Measurements from ENCODE around the gene SCP2.
"Not testable (repeated sequence)": the region's sequence is repeated elsewhere in the genome, so short reads cannot be mapped to it uniquely, and the experiment has no call there.

Gene SCP2

GRCh38 chr1:52917156-52917555 is 9.9 kb upstream of the SCP2 start:
- DNase-seq = no peak

- no peak for DNase-seq
Measured at GRCh38 chr1:52917581-52917980, 9.5 kb upstream of the SCP2 start.

DNA sequence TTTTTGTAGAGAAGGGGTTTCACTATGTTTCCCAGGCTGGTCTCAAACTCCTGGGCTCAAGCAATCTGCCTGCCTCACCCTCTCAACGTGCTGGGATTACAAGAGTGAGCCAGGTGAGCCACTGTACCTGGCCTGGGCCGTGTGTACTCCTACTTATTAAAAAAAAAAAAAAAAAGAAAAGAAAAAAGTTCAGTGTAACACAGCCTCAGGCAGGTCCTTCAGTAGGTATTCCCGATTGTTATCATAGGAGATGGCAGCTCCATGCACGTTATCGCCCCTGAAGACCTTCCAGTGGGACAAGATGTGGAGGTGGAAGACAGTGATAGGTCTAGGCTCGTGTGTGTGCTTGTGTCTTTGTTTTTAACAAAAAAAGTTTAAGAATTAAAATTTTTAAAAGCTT is 8.9 kb upstream of the SCP2 start:
- no peak for DNase-seq

GRCh38 chr1:52919051-52919722 is 7.9 kb upstream of the SCP2 start:
- DNase-seq = no peak

- DNase-seq = no peak
Measured at GRCh38 chr1:52919723-52920483, 7.2 kb upstream of the SCP2 start.

- DNase-seq = no peak
Measured at GRCh38 chr1:52920791-52921291, 6.2 kb upstream of the SCP2 start.

- DNase-seq = peak; percentile 72
Measured at GRCh38 chr1:52925571-52926005, 1.5 kb upstream of the SCP2 start.

DNA sequence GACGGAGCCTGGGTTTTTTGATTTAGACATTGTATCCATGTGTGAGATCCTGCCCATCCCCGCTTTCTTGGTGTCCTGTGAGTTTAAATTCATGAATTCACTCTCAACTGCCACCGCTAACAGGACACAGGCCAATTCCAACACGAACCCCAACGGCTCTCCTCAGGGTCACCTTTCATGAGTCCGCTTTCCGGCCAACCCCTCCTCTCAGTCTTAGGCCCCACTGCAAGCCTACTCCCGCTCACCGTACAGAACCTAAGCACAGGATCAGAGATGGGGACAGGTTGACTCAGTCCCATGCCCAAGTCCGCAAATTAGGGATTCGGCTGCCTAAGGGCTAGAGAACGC is 238 bp upstream of the SCP2 start:
- DNase-seq = peak; percentile 74

GRCh38 chr1:52928015-52928404 is 934 bp downstream of the SCP2 start:
- no peak for DNase-seq

DNA sequence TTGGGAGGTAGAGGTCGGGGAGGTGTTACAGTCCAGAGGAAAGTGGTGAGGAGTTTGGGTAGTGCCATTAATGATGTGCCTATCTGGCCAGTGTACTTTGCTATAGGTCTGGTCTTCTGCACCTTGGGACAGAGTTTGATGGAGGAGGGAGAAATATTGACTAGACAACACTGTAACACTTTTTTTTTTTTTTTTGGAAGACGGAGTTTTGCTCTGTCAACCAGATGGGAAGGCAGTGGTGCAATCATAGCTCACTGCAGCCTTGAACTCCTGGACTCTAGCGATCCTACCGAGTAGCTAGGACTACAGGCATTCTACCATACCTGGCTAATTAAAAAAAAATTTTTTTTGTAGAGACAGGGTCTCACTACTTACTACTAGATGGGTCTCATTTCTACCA is 1.9 kb downstream of the SCP2 start:
- no peak for DNase-seq

DNA sequence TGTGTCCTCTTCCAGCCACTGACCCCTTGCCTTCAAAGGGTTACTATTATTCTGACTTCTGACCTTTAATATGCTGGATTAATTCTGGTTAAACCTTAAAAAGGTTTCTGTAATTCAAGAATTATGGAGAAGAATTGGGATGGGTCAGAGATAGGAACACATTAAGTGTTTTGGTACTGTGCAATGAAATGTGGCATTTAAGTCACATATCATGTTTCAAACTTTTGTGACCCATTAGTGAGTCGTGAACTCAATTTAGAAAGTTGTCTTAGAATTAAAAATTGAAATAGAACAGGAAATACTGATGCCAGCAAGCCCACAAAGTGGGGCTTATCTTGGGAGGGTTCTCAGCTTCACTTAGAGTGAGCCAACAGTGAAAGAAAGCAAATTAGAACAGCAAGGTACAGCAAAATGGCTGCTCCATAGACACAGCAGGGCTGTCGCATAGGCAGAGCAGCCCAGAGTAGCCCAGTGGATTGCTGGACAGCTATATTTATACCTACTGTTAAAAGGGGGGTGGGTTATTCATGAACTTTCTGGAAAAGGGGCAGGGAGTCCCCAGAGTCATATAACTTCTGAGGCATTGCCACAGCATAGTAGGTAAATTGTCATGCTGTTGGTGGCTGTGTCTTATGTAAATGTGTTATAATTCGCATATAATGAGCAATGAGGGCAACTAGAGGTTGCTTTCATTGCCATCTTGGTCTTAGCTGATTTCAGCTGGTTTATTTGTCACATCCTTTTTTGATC is 10.5 kb downstream of the SCP2 start:
- DNase-seq = no peak

- no peak for DNase-seq
Measured at GRCh38 chr1:52938183-52938451, 11.0 kb downstream of the SCP2 start.

GRCh38 chr1:52943876-52944416 is 16.9 kb downstream of the SCP2 start:
- DNase-seq = no peak

DNA sequence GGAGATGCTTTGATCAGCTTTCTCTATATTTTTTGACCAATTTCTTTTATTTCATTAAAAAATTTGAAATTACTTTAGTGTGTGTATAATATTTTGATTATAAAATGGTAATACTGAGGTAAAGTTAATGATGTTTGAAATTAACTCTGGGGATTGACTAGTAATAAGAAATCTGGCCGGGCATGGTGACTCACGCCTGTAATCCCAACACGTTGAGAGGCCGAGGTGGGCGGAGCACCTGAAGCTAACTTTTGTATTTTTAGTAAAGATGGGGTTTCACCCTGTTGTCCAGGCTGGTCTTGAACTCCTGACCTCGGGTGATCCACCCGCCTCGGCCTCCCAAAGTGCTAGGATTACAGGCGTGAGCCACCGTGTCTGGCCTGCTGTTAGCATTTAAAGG is 17.5 kb downstream of the SCP2 start:
- DNase-seq = no peak

GRCh38 chr1:52947490-52947889 is 20.4 kb downstream of the SCP2 start:
- no peak for DNase-seq

- not testable (repeated sequence) for DNase-seq
Measured at GRCh38 chr1:52949602-52950001, 22.5 kb downstream of the SCP2 start.

- DNase-seq = no peak
Measured at GRCh38 chr1:52952112-52952511, 25.0 kb downstream of the SCP2 start.

DNA sequence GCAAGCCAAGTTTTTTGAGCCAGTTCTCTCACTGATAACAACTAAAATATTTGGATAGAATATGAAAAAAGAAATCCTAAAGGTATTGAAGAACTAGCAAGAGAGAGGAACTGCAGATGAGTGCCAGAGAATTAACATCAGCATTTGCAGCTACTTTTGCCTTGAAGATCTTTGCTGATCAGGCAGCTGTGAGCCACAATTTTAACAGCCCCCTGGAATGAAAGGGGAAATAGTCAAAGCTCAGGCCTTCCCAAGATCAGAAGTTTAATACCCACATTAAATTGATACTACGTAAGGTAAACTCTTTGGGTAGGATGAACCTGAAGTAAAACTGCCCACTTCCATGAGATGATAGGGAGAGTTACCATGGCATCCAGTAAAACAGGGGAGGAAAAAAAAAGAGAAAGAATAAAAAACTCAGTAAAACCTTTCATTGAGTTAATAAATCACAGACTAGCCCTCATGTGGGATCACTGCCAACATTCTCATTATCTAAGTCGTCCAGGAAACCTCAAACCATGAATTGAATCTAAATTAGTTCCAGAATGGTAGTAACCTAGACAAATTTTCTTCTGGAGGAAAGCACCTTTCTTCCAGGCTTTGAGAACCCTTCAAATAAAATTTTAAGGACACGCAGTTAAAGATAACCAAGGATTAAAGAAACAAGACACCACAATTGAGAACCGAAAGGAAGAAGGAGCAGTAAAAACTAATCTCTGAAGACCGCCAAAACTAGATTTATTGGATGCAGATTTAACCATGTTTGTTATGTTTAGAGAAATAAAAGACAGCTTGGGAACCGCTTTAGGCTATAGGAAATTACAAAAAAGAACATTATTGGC is 28.3 kb downstream of the SCP2 start:
- DNase-seq = no peak

DNA sequence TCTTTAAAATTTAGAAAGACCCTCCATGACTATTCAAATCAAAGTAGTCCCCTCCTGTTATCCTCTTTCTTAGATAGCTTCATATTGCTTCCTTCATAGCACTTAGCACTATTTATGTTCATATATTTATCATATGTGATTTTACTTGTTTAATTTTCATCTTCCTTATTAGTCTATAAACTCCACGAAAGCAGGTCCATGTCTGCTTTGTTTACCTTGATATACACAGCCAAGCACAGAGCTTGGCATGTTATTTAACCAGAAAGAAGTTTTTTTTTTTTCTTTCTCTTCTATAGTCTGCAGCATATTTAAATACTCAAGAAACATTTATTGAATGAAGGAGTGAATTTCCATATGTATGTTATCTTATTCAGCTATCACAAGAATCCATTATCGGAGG is 36.0 kb downstream of the SCP2 start:
- DNase-seq = no peak

- DNase-seq = no peak
Measured at GRCh38 chr1:52967666-52968065, 40.6 kb downstream of the SCP2 start.

DNA sequence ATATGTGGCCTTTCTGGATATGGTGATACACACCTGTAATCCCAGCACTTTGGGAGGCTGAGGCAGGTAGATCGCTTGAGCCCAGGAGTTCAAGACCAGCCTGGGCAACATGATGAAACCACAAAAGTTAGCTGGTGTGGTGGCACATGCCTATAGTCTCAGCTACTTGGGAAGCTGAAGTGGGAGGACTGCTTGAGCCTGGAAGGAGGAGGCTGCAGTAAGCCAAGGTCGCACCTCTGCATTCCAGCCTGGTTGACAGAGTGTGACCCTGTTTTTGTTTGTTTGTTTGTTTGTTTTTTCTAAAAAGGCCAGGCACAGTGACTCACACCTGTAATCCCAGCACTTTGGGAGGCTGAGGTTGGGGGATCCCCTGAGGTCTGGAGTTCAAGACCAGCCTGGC is 42.2 kb downstream of the SCP2 start:
- DNase-seq = not testable (repeated sequence)

GRCh38 chr1:52970149-52970548 is 43.1 kb downstream of the SCP2 start:
- DNase-seq = no peak

GRCh38 chr1:52973841-52974240 is 46.8 kb downstream of the SCP2 start:
- DNase-seq = no peak
